GM12878 (cell line): ENCODE measurements around the gene ELK3. TPM values are rescaled to one million over a fixed set of nuclear protein-coding genes. Genes with fewer than 3 reads are reported as not detected.

Experiments used
- ATAC-seq: fragments of 200-7000 bp; cut with Tn5 transposase; 3 replicates; pipeline ENCODE4 v1.9.1; 2020; ENCODE audit warnings: mild to moderate bottlenecking, moderate library complexity
- BruUV-seq: library from RNA; stranded (reverse); fragments of 400-500 nt; replicated peaks from 2 replicates; lab custom pipeline; 2021; lab: Mats Ljungman, UMichigan
- CTCF ChIA-PET: fragments of 300-600 bp; sonication (Branson Sonifier 250); formaldehyde crosslinking; extraction: SDS; loops from one replicate; lab custom pipeline; 2021; ENCODE audit warnings: inconsistent platforms; lab: Yijun Ruan, JAX
- POLR2A ChIA-PET: fragments of 350-600 bp; formaldehyde crosslinking; extraction: SDS; loops from one replicate; lab custom pipeline; 2021; ENCODE audit warnings: inconsistent platforms; lab: Charles Lee
- RAD21 ChIA-PET: fragments of 300-600 bp; sonication (Branson Sonifier 250); formaldehyde crosslinking; loops from one replicate; lab custom pipeline; 2023; ENCODE audit warnings: antibody characterized with exemption; ENCODE audit not compliant: unreplicated experiment; lab: Charles Lee
- SMC1A ChIA-PET: fragments of 300-600 bp; sonication (Branson Sonifier 250); formaldehyde crosslinking; loops from one replicate; lab custom pipeline; 2023; ENCODE audit not compliant: unreplicated experiment, uncharacterized antibody; lab: Charles Lee
- DNase-seq: peaks from one replicate; pipeline ENCODE4 v3.0.0-alpha.2; 2011; ENCODE audit warnings: low read depth, low spot score
- FAIRE-seq: peaks from 3 replicates; lab custom pipeline; 2011; peaks lifted over from hg19 to GRCh38; lab: Jason Lieb, UNC
- H2AFZ ChIP-seq: 2 replicates; pipeline ENCODE4 v1.6.0; 2011; ENCODE audit warnings: low read depth, low read length, control low read depth; ENCODE audit not compliant: control insufficient read depth
- H3K27ac ChIP-seq: 2 replicates; pipeline ENCODE4 v1.5.1; 2011; ENCODE audit warnings: control low read depth; ENCODE audit not compliant: control insufficient read depth, insufficient read depth
- H3K27me3 ChIP-seq, 2 experiments: replicated peaks in 1 of 2; 2 replicates each; pipeline versions ENCODE4 v1.6.0 to v1.6.1; 2011; ENCODE audit warnings: low read length in 1 of 2; ENCODE audit not compliant: control insufficient read depth in 2 of 2, insufficient read depth in 2 of 2
- H3K36me3 ChIP-seq, 2 experiments: 2 replicates each; pipeline ENCODE4 v1.5.1; 2011; ENCODE audit warnings: low read length in 1 of 2; ENCODE audit not compliant: control insufficient read depth in 2 of 2, insufficient read depth in 2 of 2
- H3K4me1 ChIP-seq: 2 replicates; pipeline ENCODE4 v1.6.1; 2011; ENCODE audit warnings: mild to moderate bottlenecking, low read length, moderate library complexity, mixed read lengths; ENCODE audit not compliant: control insufficient read depth, insufficient read depth
- H3K4me2 ChIP-seq: 2 replicates; pipeline ENCODE4 v1.6.0; 2011; ENCODE audit warnings: control low read depth; ENCODE audit not compliant: control insufficient read depth, insufficient read depth
- H3K4me3 ChIP-seq: fragments of 200-600 bp; sonication (generic); 2 replicates; pipeline ENCODE4 v1.5.1; 2016
- H3K79me2 ChIP-seq: 2 replicates; pipeline ENCODE4 v1.6.0; 2011; ENCODE audit warnings: low read length; ENCODE audit not compliant: control insufficient read depth, insufficient read depth
- H3K9ac ChIP-seq: 2 replicates; pipeline ENCODE4 v1.8.0; 2011; ENCODE audit warnings: low read length, control low read depth, mixed read lengths; ENCODE audit not compliant: control insufficient read depth, insufficient read depth
- H3K9me3 ChIP-seq: replicated peaks from 3 replicates; pipeline ENCODE4 v1.5.1; 2011; ENCODE audit warnings: mild to moderate bottlenecking, low read length; ENCODE audit not compliant: control insufficient read depth, insufficient read depth
- H4K20me1 ChIP-seq: 2 replicates; pipeline ENCODE4 v1.6.0; 2011; ENCODE audit not compliant: control insufficient read depth, insufficient read depth
- BACH1 ChIP-seq: fragments of 450-650 bp; IDR thresholded peaks from 2 replicates; pipeline ENCODE4 v1.6.1; 2017; ENCODE audit warnings: mild to moderate bottlenecking, borderline replicate concordance
- CBX3 ChIP-seq: fragments of 200-600 bp; sonication (generic); IDR thresholded peaks from 2 replicates; pipeline ENCODE4 v1.6.1; 2016; ENCODE audit warnings: low read depth, borderline replicate concordance
- CREB1 ChIP-seq: IDR thresholded peaks from 2 replicates; pipeline ENCODE4 v1.6.1; 2012; ENCODE audit warnings: low read depth, mild to moderate bottlenecking, inconsistent platforms
- ETV6 ChIP-seq, 2 experiments: fragments of 450-650 bp in 1 of 2; IDR thresholded peaks in 1 of 2; conservative IDR thresholded peaks in 1 of 2; 2 replicates each; pipeline ENCODE4 v1.6.1; 2014; ENCODE audit warnings: antibody characterized with exemption in 1 of 2, borderline replicate concordance in 1 of 2, low read depth in 1 of 2, mild to moderate bottlenecking in 1 of 2, moderate library complexity in 1 of 2
- FOS ChIP-seq: IDR thresholded peaks from 3 replicates; pipeline ENCODE4 v1.6.1; 2011; ENCODE audit warnings: borderline replicate concordance; ENCODE audit not compliant: insufficient read length; ENCODE audit errors: extremely low read depth
- IKZF2 ChIP-seq, 2 experiments: fragments of 450-650 bp; IDR thresholded peaks; 2 replicates each; pipeline ENCODE4 v1.6.1; 2017; ENCODE audit warnings: mild to moderate bottlenecking in 2 of 2, moderate library complexity in 2 of 2
- IRF4 ChIP-seq: IDR thresholded peaks from 2 replicates; pipeline ENCODE4 v1.6.1; 2011; ENCODE audit warnings: low read depth, low read length
- LARP7 ChIP-seq: fragments of 450-650 bp; IDR thresholded peaks from 2 replicates; pipeline ENCODE4 v1.6.1; 2017; ENCODE audit warnings: mild to moderate bottlenecking
- NBN ChIP-seq: fragments of 450-650 bp; IDR thresholded peaks from 2 replicates; pipeline ENCODE4 v1.6.1; 2016
- NFXL1 ChIP-seq: fragments of 450-650 bp; IDR thresholded peaks from 2 replicates; pipeline ENCODE4 v1.6.1; 2017; ENCODE audit warnings: antibody characterized with exemption, mild to moderate bottlenecking, borderline replicate concordance
- NFYA ChIP-seq: IDR thresholded peaks from 2 replicates; pipeline ENCODE4 v1.6.1; 2011; ENCODE audit warnings: low read depth, mild to moderate bottlenecking, low read length, improper control_type of control experiment, borderline replicate concordance
- PML ChIP-seq: IDR thresholded peaks from 2 replicates; pipeline ENCODE4 v1.6.1; 2012; ENCODE audit warnings: low read length, inconsistent platforms
- POLR2AphosphoS2 ChIP-seq: IDR thresholded peaks from 2 replicates; pipeline ENCODE4 v1.6.1; 2011; ENCODE audit warnings: low read depth, mild to moderate bottlenecking, low read length, improper control_type of control experiment, moderate library complexity
- POU2F2 ChIP-seq: IDR thresholded peaks from 3 replicates; pipeline ENCODE4 v1.6.1; 2011; ENCODE audit warnings: low read depth, mild to moderate bottlenecking, low read length, borderline replicate concordance
- RBBP5 ChIP-seq: fragments of 200-600 bp; sonication (generic); conservative IDR thresholded peaks from 2 replicates; pipeline ENCODE4 v1.6.1; 2016
- SPI1 ChIP-seq: IDR thresholded peaks from 2 replicates; pipeline ENCODE4 v1.6.1; 2011; ENCODE audit warnings: low read depth, mild to moderate bottlenecking, low read length, moderate library complexity, borderline replicate concordance; ENCODE audit not compliant: insufficient read depth
- STAT1 ChIP-seq: fragments of 450-650 bp; conservative IDR thresholded peaks from 2 replicates; pipeline ENCODE4 v1.6.1; 2014; ENCODE audit warnings: antibody characterized with exemption, mild to moderate bottlenecking
- TBL1XR1 ChIP-seq: IDR thresholded peaks from 2 replicates; pipeline ENCODE4 v1.6.1; 2012; ENCODE audit warnings: low read depth, low read length, improper control_type of control experiment
- ZNF217 ChIP-seq: fragments of 450-650 bp; IDR thresholded peaks from 2 replicates; pipeline ENCODE4 v1.6.1; 2017; ENCODE audit warnings: antibody characterized with exemption, mild to moderate bottlenecking
- WGBS: methylation state at CpG from one replicate; pipeline ENCODE4 v1.1.6; 2016; ENCODE audit warnings: low lambda C conversion rate; ENCODE audit not compliant: insufficient replicate concordance, insufficient coverage; ENCODE audit errors: missing lambda C conversion rate; 5-methylcytosine and 5-hydroxymethylcytosine counted together
- in situ Hi-C: fragments of 300-500 bp; cut with MboI; formaldehyde crosslinking; loops from 9 replicates; pipeline ENCODE4 v1.14.3; 2018; ENCODE audit warnings: mixed read lengths
- intact Hi-C: fragments of 100-400 bp; cut with micrococcal nuclease; formaldehyde crosslinking; loops from one replicate; pipeline ENCODE4 v1.14.2; 2022; ENCODE audit not compliant: unreplicated experiment
- polyA plus RNA-seq, 11 experiments: library from polyadenylated mRNA; depleted of rRNA in 4 of 11; unstranded in 6 of 11; stranded (reverse) in 5 of 11; fragments of >200 nt; fragmentation: Nextera tagmentation in 4 of 11; fragmentation: Illumina TruSeq in 1 of 11; extraction: Ambion mirVana in 4 of 11; extraction: Trizol in 1 of 11; gene quantifications; 1 replicate in 1 of 11; 2 replicates in 10 of 11; pipeline versions ENCODE4 v1.2.1 to v1.2.3, GENCODE V29; 2011 to 2016; ENCODE audit warnings: inconsistent platforms in 2 of 11, missing spikeins in 2 of 11, low read depth in 1 of 11
- total RNA-seq, 4 experiments: library from RNA; depleted of rRNA in 3 of 4; stranded (reverse); fragments of >200 nt in 3 of 4; fragmentation: Illumina TruSeq in 1 of 4; extraction: Trizol in 1 of 4; gene quantifications; 2 replicates each; pipeline versions ENCODE4 v1.2.1 to v1.2.3, GENCODE V29; 2013 to 2021
- TF ChIP-seq, protein P1 (sequence below), 3 experiments: IDR thresholded peaks in 2 of 3; conservative IDR thresholded peaks in 1 of 3; 2 replicates each; pipeline ENCODE4 v1.5.1; 2011; ENCODE audit warnings: low read depth in 3 of 3, low read length in 3 of 3, mild to moderate bottlenecking in 3 of 3, control low read depth in 2 of 3, moderate library complexity in 2 of 3, inconsistent platforms in 1 of 3, mixed read lengths in 1 of 3; ENCODE audit not compliant: control insufficient read depth in 2 of 3, insufficient read depth in 1 of 3; ENCODE audit errors: extremely low read depth in 1 of 3

Gene ELK3
- total and polyA plus RNA-seq, 10 of the 15 experiments (the other 5 are each of a cell fraction or from before 2014, with no cell fraction given), result 0.37 to 4.8 (median 0.88) TPM

GRCh38 chr12:96225994-96226399 is 31.8 kb downstream of the ELK3 start:
- H3K27ac ChIP-seq, result no peak overlapping the region
- no peaks in the 10 kb centered on the region for H3K79me2 ChIP-seq
- ChIA-PET POLR2A (no interaction called here), RAD21 (no interaction called here), CTCF (interaction anchor here (0.7 kb wide), 1 partner anchor 10 kb away, joined by 3 read pairs; no protein-coding TSS in a partner anchor), SMC1A (interaction anchor here (0.9 kb wide), 1 partner anchor 165 kb away, joined by 3 read pairs; no protein-coding TSS in a partner anchor)
- no TSS peak for BruUV-seq
- TF ChIP-seq RBBP5, result no peak
- TF ChIP-seq NFXL1, result no peak
- no peak for TF ChIP-seq NFYA
- TF ChIP-seq NBN, result no peak
- TF ChIP-seq ETV6 (conservative IDR thresholded peaks at IDR 0.05 in 1 of 2, IDR thresholded peaks at IDR 0.05 in 1 of 2; ENCODE audit: borderline replicate concordance in 1 of 2, low read depth in 1 of 2), result no peak
- no peak for TF ChIP-seq IRF4
- no peak for TF ChIP-seq TBL1XR1
- TF ChIP-seq LARP7, result no peak
- TF ChIP-seq ZNF217, result no peak
- TF ChIP-seq IKZF2 (IDR thresholded peaks at IDR 0.05), result no peak
- TF ChIP-seq SPI1, result no peak
- no peak for TF ChIP-seq PML
- TF ChIP-seq CBX3, result no peak
- TF ChIP-seq BACH1, result no peak
- no peak for TF ChIP-seq FOS
- no peak for TF ChIP-seq POLR2AphosphoS2
- no peak for TF ChIP-seq CREB1
- no peak for TF ChIP-seq POU2F2
- TF ChIP-seq, protein P1, sequence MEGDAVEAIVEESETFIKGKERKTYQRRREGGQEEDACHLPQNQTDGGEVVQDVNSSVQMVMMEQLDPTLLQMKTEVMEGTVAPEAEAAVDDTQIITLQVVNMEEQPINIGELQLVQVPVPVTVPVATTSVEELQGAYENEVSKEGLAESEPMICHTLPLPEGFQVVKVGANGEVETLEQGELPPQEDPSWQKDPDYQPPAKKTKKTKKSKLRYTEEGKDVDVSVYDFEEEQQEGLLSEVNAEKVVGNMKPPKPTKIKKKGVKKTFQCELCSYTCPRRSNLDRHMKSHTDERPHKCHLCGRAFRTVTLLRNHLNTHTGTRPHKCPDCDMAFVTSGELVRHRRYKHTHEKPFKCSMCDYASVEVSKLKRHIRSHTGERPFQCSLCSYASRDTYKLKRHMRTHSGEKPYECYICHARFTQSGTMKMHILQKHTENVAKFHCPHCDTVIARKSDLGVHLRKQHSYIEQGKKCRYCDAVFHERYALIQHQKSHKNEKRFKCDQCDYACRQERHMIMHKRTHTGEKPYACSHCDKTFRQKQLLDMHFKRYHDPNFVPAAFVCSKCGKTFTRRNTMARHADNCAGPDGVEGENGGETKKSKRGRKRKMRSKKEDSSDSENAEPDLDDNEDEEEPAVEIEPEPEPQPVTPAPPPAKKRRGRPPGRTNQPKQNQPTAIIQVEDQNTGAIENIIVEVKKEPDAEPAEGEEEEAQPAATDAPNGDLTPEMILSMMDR (IDR thresholded peaks at IDR 0.05 in 2 of 3, conservative IDR thresholded peaks at IDR 0.05 in 1 of 3; ENCODE audit: control insufficient read depth in 2 of 3, extremely low read depth in 1 of 3, insufficient read depth in 1 of 3, low read depth in 3 of 3, low read length in 3 of 3), result no peak
- TF ChIP-seq STAT1, result no peak
- peaks cover 6% of the 10 kb centered on the region for H3K4me1 ChIP-seq
- 23% methylated on average over 1 of the region's 1 CpG for WGBS
- H3K36me3 ChIP-seq, result no peaks in the 10 kb centered on the region
- ATAC-seq, result no peak
- H3K27me3 ChIP-seq, result no peaks in the 10 kb centered on the region
- H4K20me1 ChIP-seq, result no peaks in the 10 kb centered on the region
- intact Hi-C loops (no loop called here), in situ Hi-C loops (no loop called here)
- DNase-seq, result no peak
- no peak overlapping the region for H3K4me3 ChIP-seq
- no peak overlapping the region for H2AFZ ChIP-seq
- FAIRE-seq, result no peak
- H3K4me2 ChIP-seq, result no peak overlapping the region
- no peaks in the 10 kb centered on the region for H3K9me3 ChIP-seq
- no peak overlapping the region for H3K9ac ChIP-seq
